DMS153 treated with DMSO at 0.1 percent for 48 hours (cell line): ENCODE results near the gene TMEM143.
A peak's percentile ranks its signal among the peaks of the same experiment; 100 is the strongest.
"Not testable (repeated sequence)": the region's sequence is repeated elsewhere in the genome, so short reads cannot be mapped to it uniquely, and the experiment has no call there.

ENCODE experiments used
- DNase-seq: peaks from one replicate; lab custom pipeline; 2025; ENCODE audit not compliant: unreplicated experiment; lab: John Stamatoyannopoulos, UW

Gene TMEM143

GRCh38 chr19:48391100-48392005 lies 27.6 kb upstream of the TMEM143 start, which contains the start of gene KDELR1:
Gene KDELR1, minus strand, starts transcription at chr19:48391551. Its CDS starts 193 bp downstream, at chr19:48391358.
- DNase-seq = peak; percentile 62

- no peak for DNase-seq
Measured at GRCh38 chr19:48390188-48391099, 26.7 kb upstream of the TMEM143 start.

GRCh38 chr19:48386981-48387380 lies 23.2 kb upstream of the TMEM143 start:
- DNase-seq = no peak

GRCh38 chr19:48385461-48386087 lies 21.8 kb upstream of the TMEM143 start:
- DNase-seq = no peak

- no peak for DNase-seq
Measured at GRCh38 chr19:48382286-48382685, 18.5 kb upstream of the TMEM143 start.

- no peak for DNase-seq
Measured at GRCh38 chr19:48381178-48381950, 17.6 kb upstream of the TMEM143 start.

GRCh38 chr19:48379058-48379457 lies 15.3 kb upstream of the TMEM143 start:
- no peak for DNase-seq

GRCh38 chr19:48378194-48378570 lies 14.4 kb upstream of the TMEM143 start:
- DNase-seq = no peak

- DNase-seq = no peak
Measured at GRCh38 chr19:48373567-48373966, 9.8 kb upstream of the TMEM143 start.

GRCh38 chr19:48372904-48373303 lies 9.2 kb upstream of the TMEM143 start:
- peak; percentile 77 for DNase-seq

GRCh38 chr19:48371771-48372170 lies 8.0 kb upstream of the TMEM143 start:
- DNase-seq = not testable (repeated sequence)

- no peak for DNase-seq
Measured at GRCh38 chr19:48371367-48371766, 7.6 kb upstream of the TMEM143 start.

GRCh38 chr19:48370955-48371354 lies 7.2 kb upstream of the TMEM143 start:
- DNase-seq = no peak

GRCh38 chr19:48368936-48369335 lies 5.2 kb upstream of the TMEM143 start:
- DNase-seq = no peak

- no peak for DNase-seq
Measured at GRCh38 chr19:48367855-48368254, 4.1 kb upstream of the TMEM143 start.

- no peak for DNase-seq
Measured at GRCh38 chr19:48365602-48366001, 1.9 kb upstream of the TMEM143 start.

- DNase-seq = no peak
Measured at GRCh38 chr19:48364598-48365348, 1.0 kb upstream of the TMEM143 start.

- DNase-seq = no peak
Measured at GRCh38 chr19:48363500-48363809, 285 bp downstream of the TMEM143 start.

GRCh38 chr19:48362716-48363499 lies 832 bp downstream of the TMEM143 start:
- peak; percentile 92 for DNase-seq
